Endodermal cell (in vitro differentiated cells): ENCODE data around the gene MEX3B. TPM values are rescaled to one million over a fixed set of nuclear protein-coding genes. Genes with fewer than 3 reads are reported as not detected.

ENCODE experiments used
- DNase-seq: peaks from one replicate; pipeline ENCODE4 v3.0.0-alpha.2; 2017
- H3K27ac ChIP-seq: 2 replicates; pipeline ENCODE4 v1.5.1; 2013; ENCODE audit warnings: mild to moderate bottlenecking, low read depth, low read length, moderate library complexity
- H3K27me3 ChIP-seq: 2 replicates; pipeline ENCODE4 v1.6.1; 2013; ENCODE audit warnings: mild to moderate bottlenecking, low read length, moderate library complexity; ENCODE audit not compliant: insufficient read depth, control insufficient read depth, poor library complexity, severe bottlenecking
- H3K36me3 ChIP-seq: 2 replicates; pipeline ENCODE4 v1.7.0; 2013; ENCODE audit warnings: mild to moderate bottlenecking, low read length, moderate library complexity; ENCODE audit not compliant: control insufficient read depth, insufficient read depth
- H3K4me1 ChIP-seq: one replicate; pipeline ENCODE4 v1.7.0; 2013; ENCODE audit warnings: low read length; ENCODE audit not compliant: control insufficient read depth, insufficient read depth
- H3K4me3 ChIP-seq: 2 replicates; pipeline ENCODE4 v1.5.1; 2013; ENCODE audit warnings: mild to moderate bottlenecking, low read length, moderate library complexity
- H3K9ac ChIP-seq: 2 replicates; pipeline ENCODE4 v1.6.1; 2013; ENCODE audit warnings: mild to moderate bottlenecking, low read length, moderate library complexity; ENCODE audit not compliant: poor library complexity, severe bottlenecking; ENCODE audit errors: extremely low read depth
- H3K9me3 ChIP-seq: 2 replicates; pipeline ENCODE4 v1.6.1; 2013; ENCODE audit warnings: mild to moderate bottlenecking, low read length, moderate library complexity; ENCODE audit not compliant: control insufficient read depth
- H3K27ac Mint-ChIP-seq: 2 replicates; pipeline ENCODE4 v1.8.0; 2020; ENCODE audit warnings: mixed read lengths
- H3K27me3 Mint-ChIP-seq: 2 replicates; pipeline ENCODE4 v1.8.0; 2021; ENCODE audit warnings: mild to moderate bottlenecking, mixed read lengths; ENCODE audit not compliant: insufficient read depth
- H3K36me3 Mint-ChIP-seq: 2 replicates; pipeline ENCODE4 v1.8.0; 2020; ENCODE audit warnings: low read depth, mixed read lengths
- H3K4me1 Mint-ChIP-seq: 2 replicates; pipeline ENCODE4 v1.8.0; 2020; ENCODE audit warnings: mixed read lengths
- H3K4me3 Mint-ChIP-seq: 2 replicates; pipeline ENCODE4 v1.8.0; 2020; ENCODE audit warnings: mild to moderate bottlenecking, moderate library complexity, mixed read lengths
- H3K9me3 Mint-ChIP-seq: 2 replicates; pipeline ENCODE4 v1.8.0; 2020; ENCODE audit warnings: mild to moderate bottlenecking, mixed read lengths
- WGBS, 2 experiments: methylation state at CpG; one replicate each; pipeline versions ENCODE4 v1.1.5 to v1.1.7; 2013; ENCODE audit warnings: missing lambda C conversion rate in 2 of 2, mixed read lengths in 1 of 2; ENCODE audit not compliant: insufficient coverage in 1 of 2, insufficient read length in 1 of 2; 5-methylcytosine and 5-hydroxymethylcytosine counted together
- total RNA-seq, 2 donors: library from RNA; stranded (reverse); fragmentation: NEBNext Ultra II Directional in 1 of 2; extraction: Animal tissue kit (Norgen Biotek cat#: 25700) in 1 of 2; gene quantifications; 2 replicates in 1 of 2; 3 replicates in 1 of 2; pipeline ENCODE4 v1.2.1, GENCODE V29; 2021
- TF ChIP-seq, protein P1 (sequence below): fragments of 200-600 bp; sonication (generic); conservative IDR thresholded peaks from 2 replicates; pipeline ENCODE4 v1.5.0; 2021; ENCODE audit warnings: antibody characterized with exemption, mild to moderate bottlenecking

Gene MEX3B
- total RNA-seq, 2 donors from 2014 or later: 3.4 to 5.1 TPM

GRCh38 chr15:82051664-82052063 lies 5.8 kb upstream of the MEX3B start:
- no peak for DNase-seq
- H3K27me3 ChIP-seq: peaks cover 19% of the 10 kb centered on the region
- no peak overlapping the region for H3K9ac ChIP-seq
- Mint-ChIP-seq H3K27me3 (peaks cover 32% of the 10 kb centered on the region), H3K36me3 (no peaks in the 10 kb centered on the region), H3K9me3 (no peaks in the 10 kb centered on the region), H3K4me1 (peaks cover 6% of the 10 kb centered on the region), H3K27ac (no peak overlapping the region), H3K4me3 (no peak overlapping the region)
- H3K9me3 ChIP-seq: no peaks in the 10 kb centered on the region
- H3K4me3 ChIP-seq: no peak overlapping the region
- H3K4me1 ChIP-seq: no peaks in the 10 kb centered on the region
- WGBS, 2 experiments: 92 to 100% methylated on average over 3 to 6 of the region's 6 CpGs
- TF ChIP-seq, protein P1, sequence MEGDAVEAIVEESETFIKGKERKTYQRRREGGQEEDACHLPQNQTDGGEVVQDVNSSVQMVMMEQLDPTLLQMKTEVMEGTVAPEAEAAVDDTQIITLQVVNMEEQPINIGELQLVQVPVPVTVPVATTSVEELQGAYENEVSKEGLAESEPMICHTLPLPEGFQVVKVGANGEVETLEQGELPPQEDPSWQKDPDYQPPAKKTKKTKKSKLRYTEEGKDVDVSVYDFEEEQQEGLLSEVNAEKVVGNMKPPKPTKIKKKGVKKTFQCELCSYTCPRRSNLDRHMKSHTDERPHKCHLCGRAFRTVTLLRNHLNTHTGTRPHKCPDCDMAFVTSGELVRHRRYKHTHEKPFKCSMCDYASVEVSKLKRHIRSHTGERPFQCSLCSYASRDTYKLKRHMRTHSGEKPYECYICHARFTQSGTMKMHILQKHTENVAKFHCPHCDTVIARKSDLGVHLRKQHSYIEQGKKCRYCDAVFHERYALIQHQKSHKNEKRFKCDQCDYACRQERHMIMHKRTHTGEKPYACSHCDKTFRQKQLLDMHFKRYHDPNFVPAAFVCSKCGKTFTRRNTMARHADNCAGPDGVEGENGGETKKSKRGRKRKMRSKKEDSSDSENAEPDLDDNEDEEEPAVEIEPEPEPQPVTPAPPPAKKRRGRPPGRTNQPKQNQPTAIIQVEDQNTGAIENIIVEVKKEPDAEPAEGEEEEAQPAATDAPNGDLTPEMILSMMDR: no peak
- no peak overlapping the region for H3K27ac ChIP-seq
- no peaks in the 10 kb centered on the region for H3K36me3 ChIP-seq

DNA sequence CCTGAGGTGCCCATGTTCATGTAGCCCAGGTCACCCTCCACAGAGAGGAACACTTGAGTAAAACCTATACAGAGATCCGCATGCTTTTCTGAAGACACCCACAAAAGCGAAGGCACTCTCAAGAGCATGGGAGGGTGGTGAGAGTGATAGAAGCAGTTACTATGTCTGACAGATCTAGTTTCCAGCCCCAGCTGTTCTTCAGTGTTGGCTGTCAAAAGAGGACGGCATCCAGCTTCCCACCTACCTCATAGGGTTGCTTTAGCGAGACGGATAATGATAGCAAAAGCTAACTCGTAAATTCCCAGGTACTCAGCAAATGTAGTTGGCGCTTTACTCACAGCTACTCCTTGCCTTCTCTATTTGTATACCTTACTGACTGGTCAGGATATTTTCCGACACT lies 3.0 kb upstream of the MEX3B start:
- no peak overlapping the region for H3K4me3 ChIP-seq
- no peaks in the 10 kb centered on the region for H3K9me3 ChIP-seq
- 92 to 96% methylated on average over 6 to 8 of the region's 8 CpGs for WGBS, 2 experiments
- H3K9ac ChIP-seq: no peak overlapping the region
- Mint-ChIP-seq H3K27ac (no peak overlapping the region), H3K27me3 (peaks cover 35% of the 10 kb centered on the region), H3K9me3 (no peaks in the 10 kb centered on the region), H3K4me1 (peaks cover 6% of the 10 kb centered on the region), H3K36me3 (no peaks in the 10 kb centered on the region), H3K4me3 (no peak overlapping the region)
- no peak overlapping the region for H3K27ac ChIP-seq
- TF ChIP-seq, protein P1: no peak
- DNase-seq: no peak
- H3K27me3 ChIP-seq: peaks cover 19% of the 10 kb centered on the region
- H3K4me1 ChIP-seq: no peaks in the 10 kb centered on the region
- no peaks in the 10 kb centered on the region for H3K36me3 ChIP-seq

DNA sequence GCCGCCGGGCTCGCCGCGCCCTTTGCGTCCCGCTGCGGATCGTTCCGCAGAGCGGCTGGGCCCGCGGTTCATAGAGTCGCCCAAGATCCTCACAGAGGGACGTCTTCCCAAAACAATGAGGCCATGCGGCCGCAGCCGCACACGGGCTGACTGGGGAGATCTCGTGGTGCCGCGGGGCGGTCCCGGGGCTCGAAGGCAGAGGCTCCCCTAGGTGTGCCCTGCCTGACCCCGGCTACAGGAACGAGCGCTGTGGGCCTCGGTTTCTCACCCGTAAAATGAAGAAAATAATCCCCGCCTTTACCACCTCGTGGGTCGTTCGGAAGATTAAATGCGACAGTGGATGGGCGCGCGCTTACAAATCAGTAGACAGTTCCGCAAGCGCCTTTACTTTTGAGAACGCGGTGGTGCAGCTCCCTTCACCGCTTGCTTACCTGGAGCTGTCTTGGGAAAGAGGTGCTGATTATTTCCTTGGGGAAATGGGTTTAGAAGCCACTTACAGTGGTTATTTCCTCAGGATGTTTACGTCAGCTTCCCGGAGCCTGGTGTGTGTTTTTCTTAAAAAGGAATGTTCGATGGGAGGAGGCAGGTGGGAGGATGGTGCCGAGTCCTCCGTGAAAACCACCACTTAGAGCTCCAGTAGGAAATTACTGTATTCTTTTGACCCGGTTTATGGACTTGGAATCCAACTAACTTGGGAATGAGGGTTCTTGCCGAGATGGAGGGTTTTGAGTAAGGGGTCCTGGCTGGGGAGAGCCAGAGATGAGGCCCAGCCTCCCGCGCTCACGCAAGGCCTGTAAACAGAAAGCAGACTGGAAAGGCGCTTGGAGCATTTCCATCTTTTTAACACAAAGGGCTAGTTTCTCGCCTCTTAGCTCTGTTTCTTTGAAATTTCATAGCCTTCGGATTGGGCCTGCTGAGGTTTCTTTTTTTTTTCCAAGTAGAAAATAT lies 1.9 kb upstream of the MEX3B start:
- DNase-seq: no peak
- Histone ChIP-seq H3K36me3 (peaks cover 7% of the 10 kb centered on the region), H3K27ac (peak overlapping the region; percentile 100), H3K4me1 (no peaks in the 10 kb centered on the region), H3K9me3 (no peaks in the 10 kb centered on the region), H3K27me3 (peaks cover 19% of the 10 kb centered on the region), H3K4me3 (peak overlapping the region; percentile 81), H3K9ac (peak overlapping the region; percentile 28)
- no peak overlapping the region for H3K27ac Mint-ChIP-seq
- peaks cover 10% of the 10 kb centered on the region for H3K4me1 Mint-ChIP-seq
- H3K9me3 Mint-ChIP-seq: no peaks in the 10 kb centered on the region
- 14 to 18% methylated on average over 46 to 56 of the region's 56 CpGs for WGBS, 2 experiments
- H3K27me3 Mint-ChIP-seq: peaks cover 45% of the 10 kb centered on the region
- TF ChIP-seq, protein P1: peak; percentile 39
- H3K4me3 Mint-ChIP-seq: peak overlapping the region; percentile 86
- H3K36me3 Mint-ChIP-seq: peaks cover 3% of the 10 kb centered on the region
